VCaP (cell line): ENCODE results near the gene CIRBP.
"Not testable (repeated sequence)": the region's sequence is repeated elsewhere in the genome, so short reads cannot be mapped to it uniquely, and the experiment has no call there.

Experiments used
- H3K27ac ChIP-seq: fragments of 450-650 bp; 2 replicates; pipeline ENCODE4 v1.5.1; 2017
- CTCF ChIP-seq: fragments of 450-650 bp; conservative IDR thresholded peaks from 2 replicates; pipeline ENCODE4 v1.5.1; 2017; ENCODE audit warnings: mild to moderate bottlenecking, moderate library complexity

CIRBP gene

GRCh38 chr19:1300744-1301490 is 31.8 kb downstream of the CIRBP start:
- H3K27ac ChIP-seq: no peak overlapping the region
- no peak for TF ChIP-seq CTCF

- H3K27ac ChIP-seq: no peak overlapping the region
- no peak for TF ChIP-seq CTCF
Observed at GRCh38 chr19:1302533-1303239, 33.6 kb downstream of the CIRBP start.

GRCh38 chr19:1304197-1304924 is 35.2 kb downstream of the CIRBP start:
- H3K27ac ChIP-seq: no peak overlapping the region
- no peak for TF ChIP-seq CTCF

GRCh38 chr19:1305354-1305753 is 36.2 kb downstream of the CIRBP start:
- H3K27ac ChIP-seq: not testable (repeated sequence)

- TF ChIP-seq CTCF: no peak
- H3K27ac ChIP-seq: no peak overlapping the region
Observed at GRCh38 chr19:1307320-1307719, 38.2 kb downstream of the CIRBP start.

- TF ChIP-seq CTCF: no peak
- H3K27ac ChIP-seq: no peak overlapping the region
Observed at GRCh38 chr19:1307755-1308303, 38.7 kb downstream of the CIRBP start.

GRCh38 chr19:1308718-1309117 is 39.6 kb downstream of the CIRBP start:
- H3K27ac ChIP-seq: no peak overlapping the region
- no peak for TF ChIP-seq CTCF
